Large intestine (tissue), 3 donors: Measurements from ENCODE around the gene PDE1A. TPM values are rescaled to one million over a fixed set of nuclear protein-coding genes. Genes with fewer than 3 reads are reported as not detected.

Experiments
- DNase-seq, 2 donors: peaks; one replicate each; pipeline versions ENCODE4 v3.0.0 to v3.0.0-alpha.2; 2013
- H3K27ac ChIP-seq: one replicate; pipeline ENCODE4 v1.5.1; 2013; ENCODE audit warnings: low read length
- H3K27me3 ChIP-seq: 2 replicates; pipeline ENCODE4 v1.6.1; 2013; ENCODE audit warnings: low read length; ENCODE audit not compliant: control insufficient read depth, insufficient read depth
- H3K36me3 ChIP-seq: 2 replicates; pipeline ENCODE4 v1.6.1; 2013; ENCODE audit warnings: low read length; ENCODE audit not compliant: control insufficient read depth, insufficient read depth
- H3K4me1 ChIP-seq: one replicate; pipeline ENCODE4 v1.6.1; 2013; ENCODE audit warnings: low read length; ENCODE audit not compliant: control insufficient read depth, insufficient read depth
- H3K4me3 ChIP-seq: one replicate; pipeline ENCODE4 v1.5.1; 2013; ENCODE audit warnings: low read length
- H3K9me3 ChIP-seq: one replicate; pipeline ENCODE4 v1.6.1; 2013; ENCODE audit warnings: mild to moderate bottlenecking, low read depth, low read length, moderate library complexity; ENCODE audit not compliant: control insufficient read depth
- WGBS: methylation state at CpG from one replicate; pipeline ENCODE4 v1.1.5; 2013; ENCODE audit warnings: low lambda C conversion rate; ENCODE audit not compliant: insufficient coverage; 5-methylcytosine and 5-hydroxymethylcytosine counted together
- polyA plus RNA-seq: library from polyadenylated mRNA; unstranded; fragments of 120-200 nt; gene quantifications from one replicate; pipeline ENCODE4 v1.2.1, GENCODE V29; 2013

The PDE1A gene
- polyA plus RNA-seq, 1 donor, result 16.1 TPM

DNA sequence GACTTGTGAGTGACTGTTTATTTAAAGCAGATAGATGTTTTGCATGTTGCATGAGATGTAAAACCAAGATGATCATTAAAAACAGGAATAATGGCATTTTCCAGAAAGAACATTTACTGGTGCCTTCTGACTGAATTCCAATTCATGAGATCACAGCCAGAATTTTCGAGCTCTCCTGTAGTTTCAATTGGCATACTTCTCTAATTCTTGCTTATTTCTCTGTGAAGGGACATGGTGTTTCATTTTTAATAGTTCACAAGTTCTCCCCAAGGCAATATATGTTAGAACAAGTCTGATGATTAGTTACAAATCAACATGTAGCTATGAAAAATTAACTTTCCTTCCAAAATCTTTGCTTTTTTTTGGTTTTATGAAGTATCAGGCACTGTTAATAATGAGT, 105.7 kb downstream of the PDE1A start:
- no CpG with 5 or more reads among the region's 1 CpG for WGBS
- H3K4me1 ChIP-seq, result no peaks in the 10 kb centered on the region
- H3K27ac ChIP-seq, result no peak overlapping the region
- no peak overlapping the region for H3K4me3 ChIP-seq
- no peaks in the 10 kb centered on the region for H3K36me3 ChIP-seq
- no peak for DNase-seq
- no peaks in the 10 kb centered on the region for H3K9me3 ChIP-seq
- H3K27me3 ChIP-seq, result no peaks in the 10 kb centered on the region

DNA sequence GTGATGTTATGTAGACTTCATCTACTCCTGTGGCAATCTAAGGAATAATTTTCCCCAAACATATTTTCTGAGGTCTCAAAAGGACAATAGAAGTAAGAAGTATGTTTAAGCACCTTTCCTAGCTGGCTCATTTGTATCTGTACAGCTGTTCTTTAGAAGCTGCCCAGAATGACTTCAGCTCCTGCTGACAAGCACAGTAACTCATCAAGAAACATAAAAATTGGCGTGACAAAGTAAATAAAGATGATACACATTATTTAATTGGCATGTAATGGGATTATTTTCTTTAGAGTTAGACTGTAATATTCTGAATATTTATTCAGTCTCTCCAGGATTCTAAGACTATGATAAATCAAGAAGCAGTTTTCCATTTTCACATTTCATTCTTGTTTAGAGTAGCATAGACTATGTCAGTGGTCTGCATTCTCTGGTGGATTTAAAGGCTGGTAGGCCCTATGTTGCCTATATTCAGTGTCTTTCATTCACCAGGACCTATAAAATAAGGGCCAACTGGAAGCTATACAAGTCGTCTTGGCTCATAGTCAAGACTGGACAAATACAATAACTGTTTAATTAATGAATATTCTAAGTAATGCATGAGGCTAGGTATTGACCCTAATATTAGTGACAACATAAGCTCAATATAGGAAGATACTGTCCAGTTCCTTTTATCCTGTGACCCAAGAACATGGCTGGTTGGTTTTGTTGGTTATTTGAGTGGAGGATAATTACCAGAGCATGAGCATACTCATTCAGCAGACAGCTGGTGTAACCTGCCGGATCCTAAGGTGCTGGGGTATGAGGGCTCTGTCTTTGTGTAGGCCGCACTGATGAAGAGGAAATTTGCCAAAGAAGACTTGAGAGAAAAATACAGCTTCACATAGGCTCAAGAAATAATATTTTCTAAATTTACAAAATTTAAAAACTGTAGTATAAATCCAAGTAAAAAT, 107.0 kb downstream of the PDE1A start:
- Histone ChIP-seq H3K36me3 (no peaks in the 10 kb centered on the region), H3K4me1 (no peaks in the 10 kb centered on the region), H3K27ac (no peak overlapping the region), H3K27me3 (no peaks in the 10 kb centered on the region), H3K9me3 (no peaks in the 10 kb centered on the region), H3K4me3 (no peak overlapping the region)
- WGBS, result 93% methylated on average over 2 of the region's 4 CpGs
- DNase-seq, result no peak

DNA sequence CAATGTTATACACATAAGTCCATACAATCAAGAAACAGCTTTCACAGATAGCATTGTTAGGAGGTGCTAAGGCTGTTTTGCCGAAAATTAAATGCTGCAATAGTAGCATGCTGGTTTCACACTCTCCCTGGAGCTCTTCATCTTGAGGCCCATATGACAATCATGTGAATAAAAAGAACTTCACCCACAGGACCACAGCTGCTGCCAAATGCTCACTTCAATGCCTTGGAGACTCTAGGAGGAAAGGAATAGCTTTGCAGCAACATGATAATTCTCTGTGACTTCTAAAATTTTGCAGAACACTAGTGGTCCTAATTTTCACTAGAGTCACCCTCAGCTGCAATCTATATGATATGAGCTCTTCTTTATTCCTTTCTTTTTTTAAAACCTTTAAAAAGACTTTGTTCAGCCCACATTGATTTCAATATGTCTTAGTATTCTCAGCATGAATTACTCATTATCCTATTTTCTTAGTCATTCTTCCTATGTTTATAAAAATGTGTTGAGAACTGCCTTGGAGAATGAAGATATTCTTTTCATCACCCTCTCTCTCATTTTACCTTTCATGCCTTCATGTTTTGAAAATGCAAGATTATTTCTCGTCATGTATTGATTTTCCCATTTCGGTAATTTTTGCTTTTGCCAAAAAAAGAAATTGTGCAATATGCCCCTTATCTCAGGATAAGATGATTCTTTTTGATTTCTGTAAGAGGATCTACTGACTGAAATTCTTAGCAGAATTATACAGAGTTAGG, 108.2 kb downstream of the PDE1A start:
- no CpG with 5 or more reads among the region's 3 CpGs for WGBS
- no peaks in the 10 kb centered on the region for H3K27me3 ChIP-seq
- no peaks in the 10 kb centered on the region for H3K9me3 ChIP-seq
- no peaks in the 10 kb centered on the region for H3K4me1 ChIP-seq
- no peaks in the 10 kb centered on the region for H3K36me3 ChIP-seq
- no peak overlapping the region for H3K27ac ChIP-seq
- no peak overlapping the region for H3K4me3 ChIP-seq
- DNase-seq, result no peak

DNA sequence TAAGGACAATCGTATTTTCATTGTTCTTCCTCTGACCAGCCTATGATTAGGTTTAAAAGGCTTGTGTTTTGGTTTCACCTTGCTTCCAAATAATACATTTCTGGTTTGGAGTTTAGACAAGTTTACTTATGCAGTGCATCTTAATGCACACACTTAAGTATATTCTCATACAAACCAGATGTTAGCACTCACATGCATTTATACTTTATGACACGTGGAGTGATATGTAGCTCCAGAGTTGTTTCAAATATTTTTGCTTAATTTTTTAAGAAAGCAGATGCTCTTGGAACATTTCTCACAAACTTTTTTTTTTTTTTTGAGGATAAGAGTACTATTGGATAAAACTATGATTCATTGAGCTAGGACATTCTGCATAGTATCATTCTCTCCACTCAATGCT, 109.9 kb downstream of the PDE1A start:
- Histone ChIP-seq H3K4me1 (no peaks in the 10 kb centered on the region), H3K9me3 (no peaks in the 10 kb centered on the region), H3K27ac (no peak overlapping the region), H3K36me3 (no peaks in the 10 kb centered on the region), H3K27me3 (no peaks in the 10 kb centered on the region), H3K4me3 (no peak overlapping the region)
- 82% methylated on average over 1 of the region's 2 CpGs for WGBS
- no peak for DNase-seq

DNA sequence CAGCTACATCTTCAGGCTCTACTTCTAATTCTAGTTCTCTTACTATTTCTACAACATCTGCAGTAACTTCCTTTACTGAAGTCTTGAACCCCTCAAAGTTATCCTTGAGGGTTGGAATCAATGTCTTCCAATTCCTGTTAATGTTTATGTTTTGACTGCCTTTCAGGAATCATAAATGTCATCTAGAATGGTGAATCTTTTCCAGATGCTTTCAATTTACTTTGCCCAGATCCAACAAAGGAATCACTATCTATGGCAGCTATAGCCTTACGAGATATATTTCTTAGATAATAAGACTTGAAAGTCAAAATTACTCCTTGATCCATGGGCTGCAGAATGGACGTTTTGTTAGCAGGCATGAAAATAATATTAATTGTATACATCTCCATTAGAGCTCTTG, 123.9 kb downstream of the PDE1A start:
- WGBS, result 83% methylated on average over 1 of the region's 2 CpGs
- DNase-seq, result no peak
- Histone ChIP-seq H3K9me3 (no peaks in the 10 kb centered on the region), H3K4me3 (no peak overlapping the region), H3K36me3 (no peaks in the 10 kb centered on the region), H3K4me1 (no peaks in the 10 kb centered on the region), H3K27me3 (no peaks in the 10 kb centered on the region), H3K27ac (no peak overlapping the region)

DNA sequence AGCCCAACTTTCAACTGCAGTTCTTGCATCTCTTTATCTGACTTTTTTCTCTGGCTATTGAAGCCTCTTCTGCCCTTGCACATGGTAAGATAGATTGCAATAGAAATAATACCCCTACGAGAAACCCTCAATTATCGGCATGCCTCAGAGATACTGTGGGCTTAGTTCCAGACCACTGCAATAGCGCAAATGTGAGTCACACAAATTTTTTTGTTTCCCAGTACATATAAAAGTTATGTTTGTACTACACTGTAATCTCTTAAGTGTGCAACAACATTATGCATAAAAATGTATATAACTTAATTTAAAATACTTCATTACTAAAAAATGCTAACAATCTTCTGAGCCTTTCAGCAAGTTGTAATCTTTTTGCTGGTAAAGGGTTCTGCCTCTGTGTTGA, 124.7 kb downstream of the PDE1A start:
- Histone ChIP-seq H3K36me3 (no peaks in the 10 kb centered on the region), H3K4me1 (no peaks in the 10 kb centered on the region), H3K27ac (no peak overlapping the region), H3K27me3 (no peaks in the 10 kb centered on the region), H3K9me3 (no peaks in the 10 kb centered on the region), H3K4me3 (no peak overlapping the region)
- no peak for DNase-seq
- 80% methylated on average over 1 of the region's 3 CpGs for WGBS

DNA sequence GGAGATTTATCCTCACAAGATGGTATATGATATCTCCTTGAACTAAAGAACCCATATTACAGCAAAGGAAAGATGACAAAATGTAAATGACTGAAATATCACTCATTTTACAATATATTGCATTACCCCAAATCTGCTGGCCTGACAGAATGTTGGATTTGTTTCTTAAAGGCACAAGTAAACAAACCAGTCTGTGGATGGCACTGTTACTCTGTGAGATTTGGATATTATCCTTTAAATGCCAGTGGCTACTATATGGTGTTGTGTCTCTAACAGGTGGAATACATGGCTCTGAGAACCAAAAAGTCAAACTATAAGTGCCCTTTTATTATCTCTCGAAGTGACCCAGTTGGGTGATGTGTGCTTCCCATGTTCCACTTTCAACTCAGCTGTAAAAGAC, 125.7 kb downstream of the PDE1A start:
- no peaks in the 10 kb centered on the region for H3K4me1 ChIP-seq
- no peak overlapping the region for H3K27ac ChIP-seq
- no peaks in the 10 kb centered on the region for H3K9me3 ChIP-seq
- no CpG with 5 or more reads among the region's 1 CpG for WGBS
- H3K36me3 ChIP-seq, result no peaks in the 10 kb centered on the region
- no peak overlapping the region for H3K4me3 ChIP-seq
- H3K27me3 ChIP-seq, result no peaks in the 10 kb centered on the region
- no peak for DNase-seq

DNA sequence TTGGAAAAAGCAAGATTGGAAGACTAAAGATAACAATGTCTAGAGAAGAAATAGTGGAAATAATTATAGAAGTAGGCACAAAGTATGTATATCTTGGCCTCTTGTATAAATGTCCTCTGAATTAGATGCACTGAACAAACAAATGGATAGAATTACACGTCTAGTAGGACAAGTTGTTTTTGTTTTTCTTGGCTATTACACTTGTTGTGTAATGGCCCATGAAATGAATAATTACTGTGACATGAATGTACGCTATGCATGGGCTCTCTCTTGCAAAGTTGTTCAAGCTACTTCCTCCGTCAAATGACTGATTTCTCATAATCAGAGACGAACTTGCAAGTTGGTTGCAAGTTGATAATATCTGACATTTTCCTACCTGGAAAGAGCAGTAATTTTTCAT, 126.2 kb downstream of the PDE1A start:
- no peak overlapping the region for H3K27ac ChIP-seq
- no peak overlapping the region for H3K4me3 ChIP-seq
- DNase-seq, result no peak
- WGBS, result 100% methylated on average over 1 of the region's 4 CpGs
- H3K27me3 ChIP-seq, result no peaks in the 10 kb centered on the region
- H3K4me1 ChIP-seq, result no peaks in the 10 kb centered on the region
- no peaks in the 10 kb centered on the region for H3K9me3 ChIP-seq
- H3K36me3 ChIP-seq, result no peaks in the 10 kb centered on the region

DNA sequence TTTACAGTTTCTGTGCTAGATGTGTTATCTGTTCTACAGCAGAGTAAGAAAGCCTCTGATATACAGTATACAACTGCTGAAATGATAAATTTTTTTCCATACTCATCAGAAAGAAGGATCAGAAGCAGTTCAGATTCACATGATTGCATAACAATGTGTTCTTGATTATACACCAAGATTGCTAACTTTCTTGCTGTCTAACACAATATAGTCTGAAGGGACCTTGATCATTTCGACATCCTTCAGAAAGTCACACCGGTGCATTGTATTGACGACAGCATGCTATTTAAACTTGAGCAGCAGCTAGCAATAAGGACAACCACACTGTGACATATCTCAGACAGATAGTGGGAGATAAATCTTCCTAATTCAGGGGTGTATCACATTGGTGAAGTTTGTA, 127.2 kb downstream of the PDE1A start:
- no peaks in the 10 kb centered on the region for H3K27me3 ChIP-seq
- DNase-seq, result no peak
- no peaks in the 10 kb centered on the region for H3K4me1 ChIP-seq
- no peak overlapping the region for H3K4me3 ChIP-seq
- no peak overlapping the region for H3K27ac ChIP-seq
- H3K9me3 ChIP-seq, result no peaks in the 10 kb centered on the region
- H3K36me3 ChIP-seq, result no peaks in the 10 kb centered on the region
- WGBS, result 100% methylated on average over 1 of the region's 3 CpGs

DNA sequence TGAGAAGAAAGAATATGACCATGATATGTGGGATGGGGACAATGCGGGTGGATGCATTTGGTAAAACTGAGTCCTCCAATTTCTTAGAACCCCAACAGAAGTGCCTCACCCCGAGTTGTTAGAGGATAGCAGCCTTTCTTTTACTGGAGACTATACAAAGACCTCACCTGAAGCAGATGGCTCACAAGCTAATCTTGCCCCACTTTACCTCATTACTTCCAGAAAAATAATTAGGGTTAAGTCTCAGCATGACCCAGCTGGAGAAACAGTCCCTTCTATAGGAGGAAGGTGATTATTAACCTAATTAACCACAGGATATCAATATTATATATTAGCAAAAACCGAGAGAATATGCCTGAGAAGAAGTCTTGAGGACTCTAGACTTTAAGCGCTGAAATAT, 128.4 kb downstream of the PDE1A start:
- DNase-seq, result no peak
- no CpG with 5 or more reads among the region's 4 CpGs for WGBS
- H3K36me3 ChIP-seq, result no peaks in the 10 kb centered on the region
- no peaks in the 10 kb centered on the region for H3K9me3 ChIP-seq
- H3K4me3 ChIP-seq, result no peak overlapping the region
- H3K4me1 ChIP-seq, result no peaks in the 10 kb centered on the region
- H3K27me3 ChIP-seq, result no peaks in the 10 kb centered on the region
- no peak overlapping the region for H3K27ac ChIP-seq
